ENCODE results near the gene KIAA0513. TPM values are rescaled to one million over a fixed set of nuclear protein-coding genes. Genes with fewer than 3 reads are reported as not detected.

Gene KIAA0513
- total and polyA plus RNA-seq, 2 donors (not counting 1 experiment from before 2014, with no cell fraction given) = 1.1 to 2.1 TPM

DNA sequence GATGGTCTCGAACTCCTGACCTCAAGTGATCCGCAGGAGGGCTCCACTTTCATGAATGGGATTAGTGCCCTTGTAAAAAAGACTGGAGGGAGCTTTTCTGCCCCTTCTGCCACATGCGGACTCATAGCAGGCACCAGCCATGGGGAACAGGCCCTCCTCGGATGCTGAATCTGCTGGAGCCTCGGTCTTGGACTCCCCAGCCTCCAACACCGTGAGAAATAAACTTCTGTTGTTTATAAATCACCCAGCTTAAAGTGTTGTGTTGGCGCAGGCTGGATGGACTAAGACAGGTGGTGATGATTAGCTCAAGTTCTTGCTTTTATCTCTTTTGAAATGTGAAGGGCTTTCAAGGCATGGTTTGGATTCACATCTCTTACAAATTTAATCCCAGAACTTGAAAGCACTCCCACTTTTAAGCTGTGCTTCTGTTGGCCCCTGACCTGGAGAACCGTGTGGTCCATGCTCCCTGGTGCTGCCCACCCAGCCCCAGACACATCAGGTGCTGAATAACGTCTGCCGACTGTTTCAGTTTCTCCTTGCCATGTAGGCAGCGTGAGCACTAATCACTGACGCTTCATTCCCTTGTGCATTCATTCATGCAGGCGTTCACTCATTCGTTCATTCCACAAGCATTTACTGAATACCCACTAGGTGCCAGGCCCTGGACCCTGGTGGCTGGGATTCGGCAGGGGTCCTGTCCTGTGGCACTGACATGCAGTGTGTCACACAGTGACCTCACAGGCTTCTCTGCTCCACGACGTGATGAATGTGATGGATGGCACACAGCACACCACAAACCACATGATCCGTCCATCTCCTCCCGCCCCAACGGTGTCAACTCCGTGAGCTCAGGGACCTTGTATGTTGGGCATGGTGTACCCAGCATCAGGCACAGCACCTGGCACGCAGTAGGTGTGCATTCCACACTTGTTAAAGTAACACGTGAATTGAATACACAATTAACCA lies 75.8 kb downstream of the KIAA0513 start:
- TF ChIP-seq CTCF (IDR thresholded peaks at IDR 0.05) = no peak
- no peak for TF ChIP-seq EZH2 (IDR thresholded peaks at IDR 0.05; ENCODE audit: borderline replicate concordance, insufficient read depth, low read depth, low read length, poor library complexity, severe bottlenecking)
- H3K9me3 ChIP-seq (ENCODE audit: control extremely low read depth in 1 of 3, control insufficient read depth in 2 of 3, insufficient read depth in 1 of 3, low read length in 2 of 3) = peaks cover 0 to 2% (median 0%) of the 10 kb centered on the region in 3 donors
- WGBS (ENCODE audit: insufficient coverage) = 85% methylated on average over 18 of the region's 23 CpGs
- no peak overlapping the region for H3K9ac ChIP-seq (ENCODE audit: low read length)
- peaks cover 20 to 36% of the 10 kb centered on the region in 2 donors for H3K4me1 ChIP-seq (ENCODE audit: control insufficient read depth in 2 of 2, insufficient read depth in 2 of 2, low read length in 2 of 2)
- H3K27ac ChIP-seq (ENCODE audit: low read length in 2 of 2) = no peak overlapping the region
- H3K27me3 ChIP-seq (replicated peaks in 1 of 4; ENCODE audit: control extremely low read depth in 1 of 4, control insufficient read depth in 3 of 4, insufficient read depth in 4 of 4, low read length in 3 of 4) = no peaks in the 10 kb centered on the region
- ATAC-seq (ENCODE audit: low read depth) (no peak), DNase-seq (peak; percentile 74)
- POLR2A ChIA-PET = no interaction called here
- no peaks in the 10 kb centered on the region for H3K9me3 Mint-ChIP-seq (ENCODE audit: insufficient read depth)
- no peaks in the 10 kb centered on the region for H3K79me2 ChIP-seq (ENCODE audit: control insufficient read depth, insufficient read depth, low read length)
- H3K4me3 ChIP-seq (ENCODE audit: control extremely low read depth in 1 of 5, extremely low read depth in 1 of 5, insufficient read depth in 1 of 5, low read depth in 2 of 5, low read length in 4 of 5) = no peak overlapping the region
- no peak overlapping the region for H3K27ac Mint-ChIP-seq
- H2AFZ ChIP-seq (ENCODE audit: insufficient read depth, low read depth, low read length, poor library complexity, severe bottlenecking) = no peak overlapping the region
- peaks cover 21% of the 10 kb centered on the region for H3K4me1 Mint-ChIP-seq
- no peaks in the 10 kb centered on the region for H4K20me1 ChIP-seq (ENCODE audit: control insufficient read depth, insufficient read depth, low read length, poor library complexity, severe bottlenecking)
- no peaks in the 10 kb centered on the region for H3K27me3 Mint-ChIP-seq
- CTCF ChIA-PET = interaction anchor here (1.1 kb wide), 1 partner anchor 9 kb away, joined by 3 read pairs; the partner anchor contains the start of gene CIBAR2
- intact Hi-C loops (cut with micrococcal nuclease) = no loop called here
- no peaks in the 10 kb centered on the region for H3K36me3 ChIP-seq (replicated peaks in 1 of 2; ENCODE audit: control extremely low read depth in 1 of 2, control insufficient read depth in 1 of 2, extremely low read depth in 1 of 2, insufficient read depth in 2 of 2, low read length in 1 of 2)
- H3K4me2 ChIP-seq (replicated peaks; ENCODE audit: low read depth, low read length, poor library complexity, severe bottlenecking) = peak overlapping the region; percentile 67
- no peak overlapping the region for H3K4me3 Mint-ChIP-seq

DNA sequence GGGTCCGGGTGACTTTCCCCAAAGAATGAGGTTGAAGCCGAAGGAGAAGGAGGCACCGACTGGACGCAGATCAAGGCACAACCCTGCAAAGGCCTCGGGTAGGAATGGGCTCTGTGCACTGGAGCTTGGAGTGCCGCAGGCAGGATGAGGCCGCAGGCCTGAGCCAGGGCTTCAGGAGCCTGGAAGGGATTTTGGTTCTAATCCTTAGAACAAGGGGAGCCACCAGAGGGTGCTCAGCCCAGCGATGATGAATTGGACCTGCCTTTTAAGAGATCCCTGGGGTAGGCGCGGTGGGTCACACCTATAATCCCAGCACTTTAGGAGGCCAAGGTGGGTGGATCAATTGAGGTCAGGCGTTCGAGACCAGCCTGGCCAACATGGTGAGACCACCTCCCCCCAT lies 76.6 kb downstream of the KIAA0513 start:
- no peak overlapping the region for H2AFZ ChIP-seq (ENCODE audit: insufficient read depth, low read depth, low read length, poor library complexity, severe bottlenecking)
- H3K27ac ChIP-seq (ENCODE audit: low read length in 2 of 2) = no peak overlapping the region
- H3K27me3 ChIP-seq (replicated peaks in 1 of 4; ENCODE audit: control extremely low read depth in 1 of 4, control insufficient read depth in 3 of 4, insufficient read depth in 4 of 4, low read length in 3 of 4) = no peaks in the 10 kb centered on the region
- H3K9me3 ChIP-seq (ENCODE audit: control extremely low read depth in 1 of 3, control insufficient read depth in 2 of 3, insufficient read depth in 1 of 3, low read length in 2 of 3) = peaks cover 0 to 2% (median 0%) of the 10 kb centered on the region in 3 donors
- peak overlapping the region; percentile 67 for H3K4me2 ChIP-seq (replicated peaks; ENCODE audit: low read depth, low read length, poor library complexity, severe bottlenecking)
- no peaks in the 10 kb centered on the region for H3K9me3 Mint-ChIP-seq (ENCODE audit: insufficient read depth)
- no peaks in the 10 kb centered on the region for H3K36me3 ChIP-seq (replicated peaks in 1 of 2; ENCODE audit: control extremely low read depth in 1 of 2, control insufficient read depth in 1 of 2, extremely low read depth in 1 of 2, insufficient read depth in 2 of 2, low read length in 1 of 2)
- H3K4me1 Mint-ChIP-seq = peaks cover 21% of the 10 kb centered on the region
- ATAC-seq (ENCODE audit: low read depth) = no peak
- H3K79me2 ChIP-seq (ENCODE audit: control insufficient read depth, insufficient read depth, low read length) = no peaks in the 10 kb centered on the region
- H3K27ac Mint-ChIP-seq = peak overlapping the region; percentile 37
- H3K4me3 ChIP-seq (ENCODE audit: control extremely low read depth in 1 of 5, extremely low read depth in 1 of 5, insufficient read depth in 1 of 5, low read depth in 2 of 5, low read length in 4 of 5) = no peak overlapping the region
- no peak for DNase-seq
- CTCF ChIA-PET = interaction anchor here (2.5 kb wide), 1 partner anchor 11 kb away, joined by 11 read pairs; no protein-coding TSS in a partner anchor
- no peak overlapping the region for H3K9ac ChIP-seq (ENCODE audit: low read length)
- POLR2A ChIA-PET = no interaction called here
- TF ChIP-seq EZH2 (IDR thresholded peaks at IDR 0.05; ENCODE audit: borderline replicate concordance, insufficient read depth, low read depth, low read length, poor library complexity, severe bottlenecking) = no peak
- peaks cover 20 to 36% of the 10 kb centered on the region in 2 donors for H3K4me1 ChIP-seq (ENCODE audit: control insufficient read depth in 2 of 2, insufficient read depth in 2 of 2, low read length in 2 of 2)
- H3K27me3 Mint-ChIP-seq = no peaks in the 10 kb centered on the region
- WGBS (ENCODE audit: insufficient coverage) = 99% methylated on average over 7 of the region's 12 CpGs
- no peaks in the 10 kb centered on the region for H4K20me1 ChIP-seq (ENCODE audit: control insufficient read depth, insufficient read depth, low read length, poor library complexity, severe bottlenecking)
- no peak overlapping the region for H3K4me3 Mint-ChIP-seq
- intact Hi-C loops (cut with micrococcal nuclease) = no loop called here
